A375 (cell line): ENCODE measurements around the gene ERC2. TPM values are rescaled to one million over a fixed set of nuclear protein-coding genes. Genes with fewer than 3 reads are reported as not detected.

ENCODE experiments used
- small RNA-seq: library from RNA; depleted of rRNA; stranded (forward); fragments of <200 nt; gene quantifications from one replicate; pipeline ENCODE3, GENCODE V24; 2014
- total RNA-seq: library from RNA; depleted of rRNA; stranded (reverse); fragments of >200 nt; shearing (Covaris generic); gene quantifications from 2 replicates; pipeline ENCODE4 v1.2.3, GENCODE V29; 2014; rRNA removed

Gene ERC2
- total RNA-seq, result 0.53 and 0.61 TPM in 2 replicates

DNA sequence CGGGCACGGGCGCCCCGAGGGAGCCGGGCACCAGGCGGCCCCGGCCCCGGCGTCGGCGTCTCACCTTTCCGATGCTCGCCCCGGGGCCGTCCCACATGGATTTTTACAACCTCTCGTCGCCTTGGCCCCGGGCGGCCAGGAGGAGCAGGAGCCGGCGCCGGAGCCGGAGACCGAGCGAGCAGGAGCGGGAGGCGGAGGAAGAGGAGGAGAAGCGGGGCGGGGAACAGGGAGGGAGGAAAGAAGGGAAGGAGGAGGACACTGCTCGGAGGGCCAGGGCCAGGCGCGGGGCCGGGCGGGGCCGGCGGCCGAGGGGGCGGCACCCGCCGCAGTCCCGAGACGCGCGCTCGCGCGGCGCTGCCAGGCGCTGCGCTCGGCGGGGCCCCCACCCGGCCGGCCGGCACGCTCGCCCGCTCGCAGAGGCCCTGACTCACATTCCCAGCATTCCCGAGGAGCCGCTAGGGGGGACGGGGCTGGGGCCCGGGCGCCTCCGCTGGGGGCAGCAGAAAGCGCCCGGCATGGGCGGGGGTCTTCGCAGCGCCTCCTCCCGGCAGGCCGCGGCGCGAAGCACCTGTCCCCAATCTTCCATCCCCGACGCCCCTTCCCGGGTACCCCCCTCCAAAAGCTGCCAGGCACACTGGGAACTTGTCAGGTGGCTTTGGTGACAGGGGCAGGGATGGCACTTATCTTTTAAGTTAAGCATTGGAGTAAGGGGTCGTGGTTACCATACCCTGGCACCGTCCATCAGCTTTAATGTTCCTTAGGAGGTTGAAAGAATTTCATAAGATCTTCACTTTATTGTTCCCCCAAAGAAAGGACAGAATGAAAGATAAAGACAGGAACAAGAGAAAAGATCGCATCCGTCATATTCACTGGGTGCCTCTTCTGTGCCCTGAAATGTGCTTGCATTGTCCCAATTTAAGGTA is at the start of gene ERC2:
TSS of gene ERC2 (minus strand) at position 284 of the 923 bp plus-strand sequence.

DNA sequence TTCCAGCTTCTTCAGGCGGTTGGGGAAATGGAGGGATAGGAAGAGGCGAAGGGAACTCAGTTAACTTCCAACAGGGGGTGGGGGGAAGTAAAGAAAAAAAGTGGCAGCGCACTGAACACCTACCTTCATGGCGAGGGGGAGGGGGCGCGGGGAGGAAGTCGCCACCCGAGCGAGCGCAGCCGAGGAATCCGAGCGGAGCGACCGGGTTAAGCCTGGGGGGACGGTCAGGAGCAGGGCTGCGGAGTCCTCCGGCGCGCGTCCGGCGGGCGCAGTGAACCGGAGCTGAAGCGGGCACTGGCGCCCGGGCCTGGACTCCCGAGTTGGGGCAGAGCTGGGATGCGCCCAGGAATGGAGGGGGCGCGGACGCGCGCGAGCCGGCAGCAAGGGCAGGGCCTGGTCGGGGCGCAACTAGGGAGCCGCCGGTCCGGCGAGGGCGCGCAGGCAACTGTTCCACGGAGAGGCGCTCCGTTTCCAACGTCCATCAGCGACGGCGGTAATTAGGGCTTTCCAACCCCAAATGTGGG is 981.3 kb downstream of the ERC2 start, which contains the start of gene WNT5A:
TSS of gene WNT5A (minus strand) at position 450 of the 524 bp plus-strand sequence. CDS start at position 129, 321 bp downstream.

Small RNA genes within 50 kb of the gene (small RNA-seq; reads per million reads assigned to genes)
- gene MIR3938 (not detected), gene RNA5SP133 (not detected)

Other genes starting within 250 kb of the ERC2 start
- 13.2 and 14.4 TPM in 2 replicates for gene CCDC66, start 88.7 kb upstream of the ERC2 start, total RNA-seq
- gene TASOR, start 214.8 kb upstream of the ERC2 start, total RNA-seq, result 69.7 and 70.2 TPM in 2 replicates